ENCODE results near the gene PNPLA5. TPM values are rescaled to one million over a fixed set of nuclear protein-coding genes. Genes with fewer than 3 reads are reported as not detected.
A peak's percentile ranks its signal among the peaks of the same experiment; 100 is the strongest.

The PNPLA5 gene
- total and polyA plus RNA-seq, 7 donors = not detected

- H3K4me3 ChIP-seq = no peak overlapping the region
- TF ChIP-seq CTCF (IDR thresholded peaks at IDR 0.05) (no peak), EP300 (IDR thresholded peaks at IDR 0.05) (no peak), POLR2A (IDR thresholded peaks at IDR 0.05) (no peak), POLR2AphosphoS5 (IDR thresholded peaks at IDR 0.05) (no peak)
- intact Hi-C loops (cut with DNase I) = no loop called here
- WGBS, 2 donors = 64 to 82% methylated on average over 4 of the region's 4 CpGs
- DNase-seq = no peak
- H3K36me3 ChIP-seq = no peaks in the 10 kb centered on the region
- H3K27me3 ChIP-seq = peaks cover 20 to 69% (median 56%) of the 10 kb centered on the region in 3 donors
- H3K9me3 ChIP-seq = no peaks in the 10 kb centered on the region
- peaks cover 0 to 12% (median 9%) of the 10 kb centered on the region in 4 donors for H3K4me1 ChIP-seq
- H3K27ac ChIP-seq = no peak overlapping the region
These were observed 3.1 kb downstream of the PNPLA5 start for GRCh38 chr22:43888740-43889139.

DNA sequence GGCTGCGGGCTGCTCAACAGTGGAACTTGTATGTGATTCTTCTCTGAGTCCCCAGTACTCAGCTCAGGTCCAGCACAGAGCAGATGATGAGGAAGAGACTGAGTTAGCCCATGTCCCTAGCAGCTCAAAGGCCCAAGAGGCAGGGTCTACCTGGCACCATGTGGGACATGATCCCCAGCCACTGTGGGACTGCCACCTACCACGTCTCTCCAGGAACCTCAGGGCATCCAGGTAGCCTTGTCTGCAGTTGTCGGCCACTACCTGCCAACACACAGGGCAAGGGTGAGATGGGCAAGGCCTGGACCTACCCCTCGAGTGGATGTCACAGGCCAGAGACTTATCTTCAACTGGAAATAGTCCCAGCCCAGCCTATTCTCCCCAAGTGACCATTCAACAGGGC is 4.4 kb downstream of the PNPLA5 start:
- TF ChIP-seq EP300 (IDR thresholded peaks at IDR 0.05) = no peak
- no peak for TF ChIP-seq CTCF (IDR thresholded peaks at IDR 0.05)
- no peak for TF ChIP-seq POLR2AphosphoS5 (IDR thresholded peaks at IDR 0.05)
- no peak for TF ChIP-seq POLR2A (IDR thresholded peaks at IDR 0.05)
- no peak overlapping the region for H3K4me3 ChIP-seq
- no peaks in the 10 kb centered on the region for H3K9me3 ChIP-seq
- DNase-seq = peak; percentile 30
- H3K27me3 ChIP-seq = peaks cover 20 to 57% (median 49%) of the 10 kb centered on the region in 3 donors
- peaks cover 0 to 12% (median 9%) of the 10 kb centered on the region in 4 donors for H3K4me1 ChIP-seq
- H3K27ac ChIP-seq = no peak overlapping the region
- H3K36me3 ChIP-seq = no peaks in the 10 kb centered on the region
- WGBS, 2 donors = 58 to 77% methylated on average over 4 of the region's 4 CpGs
- intact Hi-C loops (cut with DNase I) = no loop called here

DNA sequence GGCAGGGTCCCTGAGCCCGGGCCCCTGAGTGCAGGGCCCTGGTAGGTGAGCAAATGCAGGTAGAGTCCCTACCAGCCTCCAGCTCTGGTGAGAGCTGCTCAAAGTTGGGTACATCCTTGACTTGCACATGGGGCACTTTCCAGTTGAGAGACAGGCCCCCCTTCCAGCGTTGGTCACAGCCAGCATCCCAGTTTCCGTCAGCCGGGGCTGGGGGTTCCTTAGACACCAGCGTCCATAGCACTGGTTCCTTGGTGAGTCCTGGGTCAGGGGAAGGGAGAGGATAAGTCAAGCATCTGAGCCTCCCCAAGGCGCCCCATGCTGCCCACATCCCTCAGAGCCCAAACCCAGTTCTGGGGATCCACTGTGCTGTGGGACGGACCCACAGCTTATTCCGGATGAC is 5.6 kb downstream of the PNPLA5 start:
- Histone ChIP-seq H3K36me3 (no peaks in the 10 kb centered on the region), H3K27me3 (peaks cover 11 to 50% (median 41%) of the 10 kb centered on the region in 3 donors), H3K4me1 (peaks cover 0 to 4% (median 3%) of the 10 kb centered on the region in 4 donors), H3K9me3 (no peaks in the 10 kb centered on the region), H3K4me3 (no peak overlapping the region), H3K27ac (no peak overlapping the region)
- TF ChIP-seq CTCF (IDR thresholded peaks at IDR 0.05) (no peak), POLR2A (IDR thresholded peaks at IDR 0.05) (no peak), POLR2AphosphoS5 (IDR thresholded peaks at IDR 0.05) (no peak), EP300 (IDR thresholded peaks at IDR 0.05) (no peak)
- peak; percentile 35 for DNase-seq
- 60 to 67% methylated on average over 8 of the region's 8 CpGs for WGBS, 2 donors
- intact Hi-C loops (cut with DNase I) = no loop called here

- no peak overlapping the region for H3K27ac ChIP-seq
- H3K4me1 ChIP-seq = no peaks in the 10 kb centered on the region
- H3K27me3 ChIP-seq = peaks cover 8 to 50% (median 37%) of the 10 kb centered on the region in 3 donors
- H3K9me3 ChIP-seq = no peaks in the 10 kb centered on the region
- no peaks in the 10 kb centered on the region for H3K36me3 ChIP-seq
- intact Hi-C loops (cut with DNase I) = no loop called here
- H3K4me3 ChIP-seq = no peak overlapping the region
- peak; percentile 20 for DNase-seq
- WGBS, 2 donors = 89 to 93% methylated on average over 6 of the region's 6 CpGs
- TF ChIP-seq POLR2AphosphoS5 (IDR thresholded peaks at IDR 0.05) = no peak
- TF ChIP-seq EP300 (IDR thresholded peaks at IDR 0.05) = no peak
- no peak for TF ChIP-seq CTCF (IDR thresholded peaks at IDR 0.05)
- no peak for TF ChIP-seq POLR2A (IDR thresholded peaks at IDR 0.05)
These were observed 6.0 kb downstream of the PNPLA5 start for GRCh38 chr22:43885786-43886185.

DNA sequence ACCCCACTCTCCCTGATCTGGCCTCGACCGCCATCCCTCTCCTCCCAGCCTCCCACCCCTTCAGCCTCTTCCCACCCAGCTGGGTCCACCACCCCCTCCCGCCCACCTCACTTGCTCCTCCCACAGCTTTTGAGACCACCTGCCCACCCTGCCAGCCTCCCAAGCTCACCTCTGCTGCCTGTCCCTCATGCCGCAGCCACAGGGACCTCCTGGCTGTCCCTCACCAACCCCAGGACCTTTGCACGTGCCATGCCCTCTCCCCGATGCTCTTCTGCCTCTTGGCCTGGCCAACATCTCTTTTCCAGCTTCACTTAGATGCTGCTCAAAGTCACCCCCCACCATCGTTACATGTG is 6.5 kb downstream of the PNPLA5 start:
- TF ChIP-seq EP300 (IDR thresholded peaks at IDR 0.05) = no peak
- no peak for TF ChIP-seq POLR2AphosphoS5 (IDR thresholded peaks at IDR 0.05)
- no peak for TF ChIP-seq POLR2A (IDR thresholded peaks at IDR 0.05)
- TF ChIP-seq CTCF (IDR thresholded peaks at IDR 0.05) = no peak
- H3K36me3 ChIP-seq = no peaks in the 10 kb centered on the region
- peak; percentile 45 for DNase-seq
- H3K27me3 ChIP-seq = peaks cover 3 to 46% (median 33%) of the 10 kb centered on the region in 3 donors
- H3K4me1 ChIP-seq = no peaks in the 10 kb centered on the region
- H3K9me3 ChIP-seq = no peaks in the 10 kb centered on the region
- WGBS, 2 donors = 64 to 71% methylated on average over 7 of the region's 7 CpGs
- H3K27ac ChIP-seq = no peak overlapping the region
- H3K4me3 ChIP-seq = no peak overlapping the region
- intact Hi-C loops (cut with DNase I) = no loop called here

Measured in sigmoid colon (tissue), 7 donors.